LNCaP clone FGC (cell line): ENCODE data around the gene DPRX.

Experiments
- DNase-seq: peaks from one replicate; pipeline ENCODE4 v3.0.0-alpha.2; 2011; ENCODE audit warnings: low read depth
- H3K4me3 ChIP-seq: 2 replicates; pipeline ENCODE4 v1.5.1; 2011; ENCODE audit warnings: mild to moderate bottlenecking, low read depth, low read length, control low read depth
- CTCF ChIP-seq: IDR thresholded peaks from 2 replicates; pipeline ENCODE4 v1.5.1; 2012; ENCODE audit warnings: mild to moderate bottlenecking; ENCODE audit not compliant: control insufficient read depth, insufficient read depth; ENCODE audit errors: extremely low read depth

The DPRX gene

GRCh38 chr19:53597023-53597422 is 34.8 kb upstream of the DPRX start:
- DNase-seq, result no peak
- no peak overlapping the region for H3K4me3 ChIP-seq
- no peak for TF ChIP-seq CTCF

DNA sequence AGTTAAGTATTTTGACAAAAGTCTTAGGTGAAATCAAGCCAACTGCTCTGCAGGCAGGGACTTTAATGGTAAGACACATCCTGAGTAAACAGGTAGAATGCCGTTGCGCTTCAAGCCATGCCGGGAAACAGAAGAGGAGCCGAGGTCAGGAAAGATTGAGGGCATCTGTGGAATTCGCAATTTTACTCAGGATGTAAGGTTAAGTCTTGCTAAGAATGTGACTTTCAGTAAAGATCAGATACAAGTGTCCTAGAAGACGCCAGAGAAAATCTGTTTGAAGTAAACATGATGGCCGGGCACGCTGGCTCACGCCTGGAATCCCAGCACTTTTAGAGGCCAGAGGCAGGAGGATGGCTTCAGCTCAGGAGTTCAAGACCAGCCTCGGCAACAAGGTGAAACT is 33.4 kb upstream of the DPRX start:
- no peak overlapping the region for H3K4me3 ChIP-seq
- DNase-seq, result no peak
- no peak for TF ChIP-seq CTCF

DNA sequence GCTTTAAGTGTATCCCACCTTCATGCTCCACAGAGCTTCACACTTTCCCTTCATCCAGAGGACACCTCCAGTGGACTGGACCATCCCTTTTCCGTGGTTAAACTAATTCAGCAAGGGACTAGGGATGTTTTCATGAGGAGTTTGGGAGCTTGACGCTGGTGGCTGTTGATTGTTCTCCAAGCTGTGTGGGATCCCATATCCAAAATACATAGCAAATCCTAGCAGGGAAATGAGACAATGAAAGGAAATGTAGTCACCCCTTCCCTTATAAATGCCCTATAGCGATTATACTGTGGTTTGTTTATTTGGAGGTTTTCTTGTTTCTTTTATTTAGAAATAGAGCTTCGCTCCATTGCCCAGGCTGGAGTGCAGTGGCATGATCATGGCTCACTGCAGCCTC is 31.6 kb upstream of the DPRX start:
- TF ChIP-seq CTCF, result no peak

GRCh38 chr19:53606031-53606430 is 25.8 kb upstream of the DPRX start:
- no peak for TF ChIP-seq CTCF
- no peak for DNase-seq

More for the DNA sequence above, 31.6 kb upstream of the DPRX start:
- no peak overlapping the region for H3K4me3 ChIP-seq
- no peak for DNase-seq

DNA sequence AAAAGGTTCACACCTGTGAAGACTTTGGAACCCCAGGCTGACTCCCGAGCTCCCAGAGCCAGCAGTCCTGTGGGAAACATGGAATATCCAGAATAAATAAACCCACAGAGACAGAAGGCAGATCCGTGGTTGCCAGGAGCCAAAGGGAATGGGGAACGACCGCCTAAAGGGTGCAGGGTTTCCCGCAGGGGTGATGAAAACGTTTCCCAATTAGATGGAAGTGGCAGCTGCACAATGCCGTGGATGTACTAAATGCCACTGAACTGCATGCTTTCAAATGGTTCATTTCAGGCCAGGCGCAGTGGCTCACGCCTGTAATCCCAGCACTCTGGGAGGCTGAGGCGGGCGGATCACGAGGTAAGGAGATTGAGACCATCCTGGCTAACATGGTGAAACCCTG is 23.4 kb upstream of the DPRX start:
- H3K4me3 ChIP-seq, result no peak overlapping the region
- no peak for TF ChIP-seq CTCF
- DNase-seq, result no peak

More at GRCh38 chr19:53606031-53606430, 25.8 kb upstream of the DPRX start:
- no peak overlapping the region for H3K4me3 ChIP-seq

DNA sequence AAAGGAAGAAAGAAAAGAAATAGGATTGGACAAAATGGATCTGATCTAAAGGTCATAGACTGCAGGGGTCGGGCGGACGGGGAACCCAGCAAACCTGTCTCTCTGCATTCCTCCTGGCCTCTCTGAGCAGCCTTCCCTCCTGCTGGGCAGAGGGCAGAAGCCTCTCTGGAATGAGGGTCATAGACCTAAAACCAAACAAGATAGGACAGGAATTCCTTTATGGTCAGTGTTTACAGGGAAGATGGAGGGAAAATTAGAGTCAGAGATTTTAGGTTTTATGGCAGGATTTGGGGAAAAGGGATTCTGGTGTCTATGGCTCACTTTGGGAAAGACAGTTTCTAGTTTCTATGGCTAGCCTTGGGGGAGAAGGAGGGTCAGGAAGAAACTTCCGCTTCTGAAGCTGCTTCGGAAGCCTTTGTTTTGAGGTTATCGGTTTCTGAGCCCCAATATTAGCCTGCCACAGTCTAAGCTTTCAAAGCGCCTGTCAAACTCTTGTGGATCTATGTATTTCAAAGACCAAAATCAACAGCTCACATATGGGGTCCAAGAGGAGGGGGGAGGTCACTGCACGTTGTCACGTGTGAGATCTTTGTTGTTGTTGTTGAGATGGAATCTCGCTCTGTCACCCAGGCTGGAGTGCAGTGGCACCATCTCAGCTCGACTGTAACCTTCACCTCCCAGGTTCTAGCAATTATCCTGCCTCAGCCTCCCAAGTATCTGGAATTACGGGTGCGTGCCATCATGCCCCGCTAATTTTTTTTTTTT is 18.9 kb upstream of the DPRX start:
- peak; percentile 3 for DNase-seq

More for the DNA sequence above, 18.9 kb upstream of the DPRX start:
- H3K4me3 ChIP-seq, result no peak overlapping the region
- TF ChIP-seq CTCF, result no peak
